Measurements from ENCODE around the gene FGF8.

The FGF8 gene

GRCh38 chr10:101725296-101726114 is 50.4 kb downstream of the FGF8 start:
- no peak for DNase-seq (ENCODE audit: low spot score)

DNA sequence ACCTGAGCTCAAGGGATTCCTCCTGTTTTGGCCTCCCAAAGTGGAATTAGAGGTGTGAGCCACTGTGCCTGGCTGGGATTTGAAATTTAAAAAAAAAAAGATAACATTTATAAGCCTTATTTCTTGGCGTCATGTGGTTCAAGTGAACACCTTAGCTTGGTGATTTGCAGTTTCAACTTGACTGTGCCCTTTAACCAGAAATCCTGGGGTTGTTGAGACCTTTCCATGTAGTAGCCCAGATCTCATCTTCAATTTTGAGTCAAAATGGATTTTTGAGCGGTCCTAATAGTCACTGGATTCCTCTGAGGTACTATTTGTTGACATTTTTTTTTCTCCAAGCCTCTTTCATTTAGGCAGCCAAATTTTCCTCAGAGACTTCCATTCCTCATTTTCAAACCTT is 51.5 kb downstream of the FGF8 start:
- DNase-seq (ENCODE audit: low spot score) = no peak

DNA sequence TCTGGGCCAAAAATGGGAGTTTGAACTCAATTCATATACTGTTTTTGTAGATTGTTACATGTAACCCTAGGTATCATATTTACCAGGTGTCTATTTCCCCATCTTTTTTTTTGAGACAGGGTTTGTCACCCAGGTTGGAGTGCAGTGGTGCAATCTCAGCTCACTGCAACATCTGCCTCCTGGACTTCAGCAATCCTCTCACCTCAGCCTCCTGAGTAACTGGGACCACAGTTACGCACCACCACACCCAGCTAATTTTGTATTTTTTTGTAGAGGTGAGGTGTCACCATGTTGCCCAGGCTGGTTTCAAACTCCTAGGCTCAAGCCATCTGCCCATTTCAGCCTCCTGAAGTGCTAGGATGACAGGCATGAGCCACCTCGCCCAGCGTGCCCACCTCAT is 52.7 kb downstream of the FGF8 start:
- DNase-seq (ENCODE audit: low spot score) = no peak

DNA sequence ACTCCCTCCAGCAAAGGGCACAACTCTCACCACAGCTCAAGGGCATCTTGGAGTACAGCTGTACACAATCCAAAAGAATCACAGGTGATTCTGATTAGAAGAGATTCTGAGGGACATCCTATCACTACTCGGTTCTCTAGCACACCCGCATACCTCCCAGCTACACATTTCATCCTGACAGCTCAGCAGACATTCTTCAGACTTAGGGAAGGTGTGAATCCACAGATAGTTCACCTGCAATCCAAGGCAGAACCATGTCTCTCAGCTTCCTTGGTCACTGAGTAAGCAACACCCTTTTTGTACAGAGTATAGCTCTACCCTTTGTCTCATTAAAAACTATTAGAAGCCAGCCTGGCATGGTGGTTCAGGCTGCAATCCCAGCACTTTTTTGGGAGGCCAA is 54.1 kb downstream of the FGF8 start:
- DNase-seq (ENCODE audit: low spot score) = no peak

DNA sequence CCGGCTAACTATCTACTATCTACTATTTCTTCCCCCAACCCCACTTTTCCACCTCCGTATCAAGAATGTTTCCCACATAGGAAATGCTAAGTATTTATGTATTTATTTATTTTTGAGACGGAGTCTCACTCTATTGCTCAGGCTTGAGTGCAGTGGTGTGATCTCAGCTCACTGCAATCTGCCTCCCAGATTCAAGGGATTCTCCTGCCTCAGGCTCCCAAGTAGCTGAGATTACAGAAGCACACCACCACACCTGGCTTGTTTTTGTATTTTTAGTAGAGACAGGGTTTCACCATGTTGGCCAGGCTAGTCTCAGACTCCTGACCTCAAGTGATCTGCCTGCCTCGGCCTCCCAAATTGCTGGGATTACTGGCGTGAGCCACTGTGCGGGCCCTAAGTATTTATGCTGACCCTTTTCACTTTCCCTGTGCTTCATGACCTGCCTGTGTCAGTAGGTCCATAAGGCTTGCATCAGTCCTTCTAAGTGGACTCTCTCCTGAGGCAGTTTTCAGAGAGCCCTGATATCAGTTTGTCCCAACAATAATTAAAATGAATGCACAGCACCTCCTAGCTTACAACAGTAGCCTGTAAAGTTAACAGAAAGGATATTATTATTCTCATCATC is 55.2 kb downstream of the FGF8 start:
- no peak for DNase-seq (ENCODE audit: low spot score)
